ENCODE results near the gene TRMT1. TPM values are rescaled to one million over a fixed set of nuclear protein-coding genes. Genes with fewer than 3 reads are reported as not detected.

Gene TRMT1
- total and polyA plus RNA-seq, 2 experiments from 2014 or later, result 88.6 to 90.1 TPM

DNA sequence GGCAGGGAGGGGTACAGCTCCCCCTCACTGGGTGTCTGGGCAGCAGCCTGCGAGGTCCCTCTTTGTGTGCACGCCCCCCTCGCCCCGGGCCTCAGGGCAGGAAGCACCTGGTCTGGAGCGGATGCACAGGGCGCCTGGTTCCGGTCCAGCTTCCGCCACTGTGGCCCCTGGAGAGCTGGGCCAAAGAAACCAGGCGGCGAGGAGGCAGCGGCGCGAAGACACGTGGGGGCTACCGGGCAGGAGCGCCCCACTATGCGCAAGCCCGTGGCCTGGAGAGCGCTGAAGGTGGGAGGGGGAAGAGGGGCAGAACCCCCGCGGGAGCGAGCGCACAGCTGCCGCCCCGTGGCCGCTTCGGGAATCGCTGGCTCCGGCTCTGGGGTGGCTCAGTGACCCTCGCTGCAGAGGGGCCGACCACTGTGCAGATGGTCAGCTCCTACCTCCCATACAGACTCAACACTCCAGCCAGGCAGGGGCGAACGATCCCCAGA lies 12.1 kb downstream of the TRMT1 start (continued):
- TF ChIP-seq, protein P1, sequence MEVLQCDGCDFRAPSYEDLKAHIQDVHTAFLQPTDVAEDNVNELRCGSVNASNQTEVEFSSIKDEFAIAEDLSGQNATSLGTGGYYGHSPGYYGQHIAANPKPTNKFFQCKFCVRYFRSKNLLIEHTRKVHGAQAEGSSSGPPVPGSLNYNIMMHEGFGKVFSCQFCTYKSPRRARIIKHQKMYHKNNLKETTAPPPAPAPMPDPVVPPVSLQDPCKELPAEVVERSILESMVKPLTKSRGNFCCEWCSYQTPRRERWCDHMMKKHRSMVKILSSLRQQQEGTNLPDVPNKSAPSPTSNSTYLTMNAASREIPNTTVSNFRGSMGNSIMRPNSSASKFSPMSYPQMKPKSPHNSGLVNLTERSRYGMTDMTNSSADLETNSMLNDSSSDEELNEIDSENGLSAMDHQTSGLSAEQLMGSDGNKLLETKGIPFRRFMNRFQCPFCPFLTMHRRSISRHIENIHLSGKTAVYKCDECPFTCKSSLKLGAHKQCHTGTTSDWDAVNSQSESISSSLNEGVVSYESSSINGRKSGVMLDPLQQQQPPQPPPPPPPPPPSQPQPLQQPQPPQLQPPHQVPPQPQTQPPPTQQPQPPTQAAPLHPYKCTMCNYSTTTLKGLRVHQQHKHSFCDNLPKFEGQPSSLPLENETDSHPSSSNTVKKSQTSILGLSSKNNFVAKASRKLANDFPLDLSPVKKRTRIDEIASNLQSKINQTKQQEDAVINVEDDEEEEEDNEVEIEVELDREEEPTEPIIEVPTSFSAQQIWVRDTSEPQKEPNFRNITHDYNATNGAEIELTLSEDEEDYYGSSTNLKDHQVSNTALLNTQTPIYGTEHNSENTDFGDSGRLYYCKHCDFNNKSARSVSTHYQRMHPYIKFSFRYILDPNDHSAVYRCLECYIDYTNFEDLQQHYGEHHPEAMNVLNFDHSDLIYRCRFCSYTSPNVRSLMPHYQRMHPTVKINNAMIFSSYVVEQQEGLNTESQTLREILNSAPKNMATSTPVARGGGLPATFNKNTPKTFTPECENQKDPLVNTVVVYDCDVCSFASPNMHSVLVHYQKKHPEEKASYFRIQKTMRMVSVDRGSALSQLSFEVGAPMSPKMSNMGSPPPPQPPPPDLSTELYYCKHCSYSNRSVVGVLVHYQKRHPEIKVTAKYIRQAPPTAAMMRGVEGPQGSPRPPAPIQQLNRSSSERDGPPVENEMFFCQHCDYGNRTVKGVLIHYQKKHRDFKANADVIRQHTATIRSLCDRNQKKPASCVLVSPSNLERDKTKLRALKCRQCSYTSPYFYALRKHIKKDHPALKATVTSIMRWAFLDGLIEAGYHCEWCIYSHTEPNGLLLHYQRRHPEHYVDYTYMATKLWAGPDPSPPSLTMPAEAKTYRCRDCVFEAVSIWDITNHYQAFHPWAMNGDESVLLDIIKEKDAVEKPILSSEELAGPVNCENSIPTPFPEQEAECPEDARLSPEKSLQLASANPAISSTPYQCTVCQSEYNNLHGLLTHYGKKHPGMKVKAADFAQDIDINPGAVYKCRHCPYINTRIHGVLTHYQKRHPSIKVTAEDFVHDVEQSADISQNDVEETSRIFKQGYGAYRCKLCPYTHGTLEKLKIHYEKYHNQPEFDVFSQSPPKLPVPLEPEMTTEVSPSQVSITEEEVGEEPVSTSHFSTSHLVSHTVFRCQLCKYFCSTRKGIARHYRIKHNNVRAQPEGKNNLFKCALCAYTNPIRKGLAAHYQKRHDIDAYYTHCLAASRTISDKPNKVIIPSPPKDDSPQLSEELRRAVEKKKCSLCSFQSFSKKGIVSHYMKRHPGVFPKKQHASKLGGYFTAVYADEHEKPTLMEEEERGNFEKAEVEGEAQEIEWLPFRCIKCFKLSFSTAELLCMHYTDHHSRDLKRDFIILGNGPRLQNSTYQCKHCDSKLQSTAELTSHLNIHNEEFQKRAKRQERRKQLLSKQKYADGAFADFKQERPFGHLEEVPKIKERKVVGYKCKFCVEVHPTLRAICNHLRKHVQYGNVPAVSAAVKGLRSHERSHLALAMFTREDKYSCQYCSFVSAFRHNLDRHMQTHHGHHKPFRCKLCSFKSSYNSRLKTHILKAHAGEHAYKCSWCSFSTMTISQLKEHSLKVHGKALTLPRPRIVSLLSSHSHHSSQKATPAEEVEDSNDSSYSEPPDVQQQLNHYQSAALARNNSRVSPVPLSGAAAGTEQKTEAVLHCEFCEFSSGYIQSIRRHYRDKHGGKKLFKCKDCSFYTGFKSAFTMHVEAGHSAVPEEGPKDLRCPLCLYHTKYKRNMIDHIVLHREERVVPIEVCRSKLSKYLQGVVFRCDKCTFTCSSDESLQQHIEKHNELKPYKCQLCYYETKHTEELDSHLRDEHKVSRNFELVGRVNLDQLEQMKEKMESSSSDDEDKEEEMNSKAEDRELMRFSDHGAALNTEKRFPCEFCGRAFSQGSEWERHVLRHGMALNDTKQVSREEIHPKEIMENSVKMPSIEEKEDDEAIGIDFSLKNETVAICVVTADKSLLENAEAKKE (CRISPR knock-in tag; IDR thresholded peaks at IDR 0.05), result no peak
- TF ChIP-seq CREB1 (CRISPR knock-in tag; IDR thresholded peaks at IDR 0.05; ENCODE audit: low read depth) (no peak), POLR2AphosphoS5 (IDR thresholded peaks at IDR 0.05; ENCODE audit: low read depth) (peak; percentile 13; the same call in 1 of the 2 replicates), EZH2 (IDR thresholded peaks at IDR 0.05; ENCODE audit: low read depth, unreplicated experiment) (no peak), NANOG (IDR thresholded peaks at IDR 0.05; ENCODE audit: borderline replicate concordance) (no peak), ZNF114 (CRISPR knock-in tag; IDR thresholded peaks at IDR 0.05) (no peak), STAT1 (IDR thresholded peaks at IDR 0.05; ENCODE audit: unreplicated experiment) (no peak)
- TF ChIP-seq, protein P2, sequence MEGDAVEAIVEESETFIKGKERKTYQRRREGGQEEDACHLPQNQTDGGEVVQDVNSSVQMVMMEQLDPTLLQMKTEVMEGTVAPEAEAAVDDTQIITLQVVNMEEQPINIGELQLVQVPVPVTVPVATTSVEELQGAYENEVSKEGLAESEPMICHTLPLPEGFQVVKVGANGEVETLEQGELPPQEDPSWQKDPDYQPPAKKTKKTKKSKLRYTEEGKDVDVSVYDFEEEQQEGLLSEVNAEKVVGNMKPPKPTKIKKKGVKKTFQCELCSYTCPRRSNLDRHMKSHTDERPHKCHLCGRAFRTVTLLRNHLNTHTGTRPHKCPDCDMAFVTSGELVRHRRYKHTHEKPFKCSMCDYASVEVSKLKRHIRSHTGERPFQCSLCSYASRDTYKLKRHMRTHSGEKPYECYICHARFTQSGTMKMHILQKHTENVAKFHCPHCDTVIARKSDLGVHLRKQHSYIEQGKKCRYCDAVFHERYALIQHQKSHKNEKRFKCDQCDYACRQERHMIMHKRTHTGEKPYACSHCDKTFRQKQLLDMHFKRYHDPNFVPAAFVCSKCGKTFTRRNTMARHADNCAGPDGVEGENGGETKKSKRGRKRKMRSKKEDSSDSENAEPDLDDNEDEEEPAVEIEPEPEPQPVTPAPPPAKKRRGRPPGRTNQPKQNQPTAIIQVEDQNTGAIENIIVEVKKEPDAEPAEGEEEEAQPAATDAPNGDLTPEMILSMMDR (conservative IDR thresholded peaks at IDR 0.05; ENCODE audit: low read depth in 2 of 2), result peak; percentile 78

Measured in GM23338 (cell line).